Omental fat pad (tissue), 4 donors: ENCODE data around the gene PARP14. TPM values are rescaled to one million over a fixed set of nuclear protein-coding genes. Genes with fewer than 3 reads are reported as not detected.

Source experiments
- ATAC-seq: fragments of 150-250 bp; one replicate; pipeline ENCODE4 v1.9.1; 2016; ENCODE audit warnings: mild to moderate bottlenecking, moderate library complexity; ENCODE audit not compliant: low FRiP score
- DNase-seq: peaks from one replicate; pipeline ENCODE4 v3.0.0-alpha.2; 2019; ENCODE audit warnings: low spot score
- CTCF ChIP-seq, 3 donors: fragments of 450-650 bp; IDR thresholded peaks; one replicate each; pipeline ENCODE4 v1.5.1; 2016 to 2017; ENCODE audit warnings: antibody characterized with exemption in 3 of 3, mild to moderate bottlenecking in 3 of 3, moderate library complexity in 2 of 3
- total RNA-seq, 4 donors: library from RNA; depleted of rRNA; stranded (reverse); fragments of >200 nt; gene quantifications; one replicate each; pipeline ENCODE4 v1.1.0, GENCODE V29; 2016

Gene PARP14
- total RNA-seq, 4 donors from 2014 or later = 41.9 to 163 (median 81.5) TPM

GRCh38 chr3:122665881-122666280 lies 14.8 kb upstream of the PARP14 start:
- no peak for ATAC-seq
- TF ChIP-seq CTCF (IDR thresholded peaks at IDR 0.05) = no peak

GRCh38 chr3:122668930-122669730 lies 11.5 kb upstream of the PARP14 start:
- no peak for ATAC-seq
- no peak for DNase-seq
- TF ChIP-seq CTCF (IDR thresholded peaks at IDR 0.05) = no peak

More at GRCh38 chr3:122665881-122666280, 14.8 kb upstream of the PARP14 start:
- DNase-seq = no peak

- TF ChIP-seq CTCF (IDR thresholded peaks at IDR 0.05) = no peak
- no peak for ATAC-seq
Observed at GRCh38 chr3:122671553-122671952, 9.1 kb upstream of the PARP14 start.

GRCh38 chr3:122674339-122674738 lies 6.3 kb upstream of the PARP14 start:
- TF ChIP-seq CTCF (IDR thresholded peaks at IDR 0.05) = no peak
- no peak for ATAC-seq
- no peak for DNase-seq

More at GRCh38 chr3:122671553-122671952, 9.1 kb upstream of the PARP14 start:
- no peak for DNase-seq

GRCh38 chr3:122676759-122677158 lies 3.9 kb upstream of the PARP14 start:
- TF ChIP-seq CTCF (IDR thresholded peaks at IDR 0.05) = no peak
- ATAC-seq (no peak), DNase-seq (no peak)

- DNase-seq (no peak), ATAC-seq (no peak)
- no peak for TF ChIP-seq CTCF (IDR thresholded peaks at IDR 0.05)
Observed at GRCh38 chr3:122677216-122677615, 3.4 kb upstream of the PARP14 start.

- TF ChIP-seq CTCF (IDR thresholded peaks at IDR 0.05) = no peak
- no peak for ATAC-seq
Observed at GRCh38 chr3:122678506-122678905, 2.1 kb upstream of the PARP14 start.

More at GRCh38 chr3:122678506-122678905, 2.1 kb upstream of the PARP14 start:
- no peak for DNase-seq
